T-helper 1 cell treated with Interleukin-12 subunit alpha and Interleukin-12 subunit beta and Interleukin-4 antibody, amounts not matched to agents 30 μg/mL and 1 μg/mL, for 36 hours (primary cell): ENCODE measurements around the gene OR6V1.

ENCODE experiments used
- H3K27ac Mint-ChIP-seq: one replicate; pipeline ENCODE4 v1.8.0; 2021; ENCODE audit warnings: mild to moderate bottlenecking, mixed read lengths
- H3K27me3 Mint-ChIP-seq: one replicate; pipeline ENCODE4 v1.8.0; 2021; ENCODE audit warnings: low read depth, mixed read lengths
- H3K36me3 Mint-ChIP-seq: one replicate; pipeline ENCODE4 v1.8.0; 2021; ENCODE audit warnings: low read depth, mixed read lengths
- H3K4me1 Mint-ChIP-seq: one replicate; pipeline ENCODE4 v1.8.0; 2021; ENCODE audit warnings: low read depth, mixed read lengths
- H3K4me3 Mint-ChIP-seq: one replicate; pipeline ENCODE4 v1.8.0; 2021; ENCODE audit warnings: mild to moderate bottlenecking, moderate library complexity, mixed read lengths
- H3K9me3 Mint-ChIP-seq: one replicate; pipeline ENCODE4 v1.8.0; 2021; ENCODE audit warnings: mixed read lengths

Gene OR6V1, protein sequence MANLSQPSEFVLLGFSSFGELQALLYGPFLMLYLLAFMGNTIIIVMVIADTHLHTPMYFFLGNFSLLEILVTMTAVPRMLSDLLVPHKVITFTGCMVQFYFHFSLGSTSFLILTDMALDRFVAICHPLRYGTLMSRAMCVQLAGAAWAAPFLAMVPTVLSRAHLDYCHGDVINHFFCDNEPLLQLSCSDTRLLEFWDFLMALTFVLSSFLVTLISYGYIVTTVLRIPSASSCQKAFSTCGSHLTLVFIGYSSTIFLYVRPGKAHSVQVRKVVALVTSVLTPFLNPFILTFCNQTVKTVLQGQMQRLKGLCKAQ

DNA sequence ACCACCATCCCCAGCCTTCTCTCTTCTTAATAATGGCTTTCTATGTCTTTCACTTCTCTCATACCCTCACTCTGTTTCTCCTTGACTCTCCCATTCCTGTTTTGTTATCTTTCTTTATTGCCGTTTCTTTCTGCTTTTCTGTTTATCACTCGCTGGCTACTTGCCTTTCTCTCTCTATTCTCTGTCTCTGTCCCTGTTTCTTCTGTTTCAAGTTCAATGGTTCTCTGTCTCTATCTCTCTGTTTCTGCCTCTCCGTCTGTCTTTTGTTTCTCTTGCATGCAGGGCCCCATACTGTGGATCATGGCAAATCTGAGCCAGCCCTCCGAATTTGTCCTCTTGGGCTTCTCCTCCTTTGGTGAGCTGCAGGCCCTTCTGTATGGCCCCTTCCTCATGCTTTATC lies at the start of gene OR6V1:
OR6V1 (plus strand) TSS at position 301 of the 400 bp plus-strand sequence; CDS start at position 301, 0 bp downstream.
- H3K27me3 Mint-ChIP-seq, result peaks cover 1% of the 10 kb centered on the region
- H3K9me3 Mint-ChIP-seq, result no peaks in the 10 kb centered on the region
- H3K4me1 Mint-ChIP-seq, result no peaks in the 10 kb centered on the region
- H3K27ac Mint-ChIP-seq, result no peak within 1 kb of the TSS
- no peaks in the 10 kb centered on the region for H3K36me3 Mint-ChIP-seq
- H3K4me3 Mint-ChIP-seq, result no peak within 1 kb of the TSS

DNA sequence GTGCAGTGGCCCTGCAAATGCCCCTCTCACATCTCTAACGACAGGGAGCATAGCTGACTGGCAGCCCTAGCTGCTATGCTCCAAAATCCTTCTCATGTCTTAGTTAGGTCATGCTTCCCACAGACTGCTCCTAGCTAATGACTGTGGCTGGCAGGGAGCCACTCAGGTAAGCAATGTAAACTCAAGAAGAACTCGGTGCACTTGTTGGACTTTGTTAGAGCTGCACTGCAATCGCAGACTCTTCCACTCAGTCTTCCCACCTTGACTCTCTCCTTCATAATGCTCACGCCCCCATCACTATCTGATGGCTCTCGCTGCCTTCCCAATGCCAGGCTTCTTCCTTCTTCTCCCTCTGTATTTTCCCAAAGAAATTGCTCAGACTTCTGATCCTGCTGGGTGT lies 49.2 kb upstream of the OR6V1 start:
- Mint-ChIP-seq H3K36me3 (peaks cover 2% of the 10 kb centered on the region), H3K4me1 (peaks cover 7% of the 10 kb centered on the region), H3K27me3 (peaks cover 17% of the 10 kb centered on the region), H3K27ac (no peak overlapping the region), H3K4me3 (peak overlapping the region; percentile 79), H3K9me3 (no peaks in the 10 kb centered on the region)

- Mint-ChIP-seq H3K4me1 (peaks cover 8% of the 10 kb centered on the region), H3K4me3 (peak overlapping the region; percentile 79), H3K27me3 (peaks cover 20% of the 10 kb centered on the region), H3K36me3 (peaks cover 2% of the 10 kb centered on the region), H3K9me3 (no peaks in the 10 kb centered on the region), H3K27ac (no peak overlapping the region)
Measured at GRCh38 chr7:143003393-143004051, 48.6 kb upstream of the OR6V1 start.

DNA sequence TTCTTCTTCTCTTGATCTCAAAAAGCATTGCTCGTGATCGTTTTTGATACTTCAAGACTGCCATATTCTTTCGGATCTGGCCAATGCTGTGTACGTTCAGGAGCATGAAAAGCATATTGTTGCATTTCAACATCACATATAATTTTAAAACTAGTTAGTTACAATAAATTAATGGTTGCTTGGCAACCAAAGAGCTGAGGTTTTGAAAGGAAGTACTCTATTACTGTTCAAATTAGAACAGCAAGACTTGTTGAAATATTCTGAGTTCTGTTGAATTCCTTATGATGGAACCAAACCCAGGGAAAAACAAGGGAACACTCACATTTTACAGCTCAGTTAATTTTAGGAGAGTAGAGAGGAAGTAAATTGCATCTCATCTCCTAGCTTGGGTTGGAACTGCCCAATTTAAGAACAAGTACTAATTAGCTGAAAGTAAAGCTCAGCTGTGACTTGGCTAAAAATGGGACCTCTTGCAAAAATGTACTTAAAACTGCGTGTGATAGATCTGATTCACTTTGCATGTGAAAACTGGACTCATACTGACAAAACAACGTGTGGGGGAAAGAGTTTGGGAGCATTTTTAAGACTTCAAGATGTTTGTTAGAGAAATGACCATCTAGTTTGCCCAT lies 46.4 kb upstream of the OR6V1 start:
- H3K4me1 Mint-ChIP-seq, result peaks cover 8% of the 10 kb centered on the region
- peaks cover 2% of the 10 kb centered on the region for H3K36me3 Mint-ChIP-seq
- H3K27me3 Mint-ChIP-seq, result peaks cover 20% of the 10 kb centered on the region
- H3K4me3 Mint-ChIP-seq, result no peak overlapping the region
- no peaks in the 10 kb centered on the region for H3K9me3 Mint-ChIP-seq
- no peak overlapping the region for H3K27ac Mint-ChIP-seq

GRCh38 chr7:143008007-143008901 lies 43.9 kb upstream of the OR6V1 start:
- Mint-ChIP-seq H3K27ac (no peak overlapping the region), H3K36me3 (peaks cover 1% of the 10 kb centered on the region), H3K4me1 (peaks cover 3% of the 10 kb centered on the region), H3K4me3 (no peak overlapping the region), H3K9me3 (no peaks in the 10 kb centered on the region), H3K27me3 (peaks cover 19% of the 10 kb centered on the region)

- peaks cover 11% of the 10 kb centered on the region for H3K27me3 Mint-ChIP-seq
- peaks cover 2% of the 10 kb centered on the region for H3K4me1 Mint-ChIP-seq
- no peak overlapping the region for H3K27ac Mint-ChIP-seq
- H3K4me3 Mint-ChIP-seq, result no peak overlapping the region
- H3K9me3 Mint-ChIP-seq, result no peaks in the 10 kb centered on the region
- H3K36me3 Mint-ChIP-seq, result no peaks in the 10 kb centered on the region
Measured at GRCh38 chr7:143012001-143012400, 40.1 kb upstream of the OR6V1 start.

GRCh38 chr7:143012409-143012808 lies 39.7 kb upstream of the OR6V1 start:
- H3K4me1 Mint-ChIP-seq, result peaks cover 2% of the 10 kb centered on the region
- peaks cover 11% of the 10 kb centered on the region for H3K27me3 Mint-ChIP-seq
- no peaks in the 10 kb centered on the region for H3K9me3 Mint-ChIP-seq
- no peak overlapping the region for H3K4me3 Mint-ChIP-seq
- no peak overlapping the region for H3K27ac Mint-ChIP-seq
- no peaks in the 10 kb centered on the region for H3K36me3 Mint-ChIP-seq

DNA sequence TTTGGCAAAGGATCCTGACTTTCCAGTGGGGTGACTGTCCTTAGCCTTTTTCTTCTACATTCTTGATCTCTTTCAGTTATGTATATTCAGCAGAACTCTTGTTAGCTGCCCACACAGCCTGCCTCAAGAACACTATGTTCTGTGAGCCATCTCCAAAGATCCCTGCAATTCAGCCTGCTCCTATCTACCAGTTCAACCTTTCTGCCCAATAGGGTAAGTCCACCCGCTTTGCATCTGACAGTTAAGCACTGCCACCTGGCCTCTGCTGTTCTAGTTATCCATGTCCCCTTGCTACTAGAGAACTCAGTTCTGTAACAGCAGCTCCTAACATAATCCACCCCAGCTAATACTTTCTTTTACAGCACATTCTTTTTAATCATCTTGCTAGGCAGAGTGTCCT lies 38.7 kb upstream of the OR6V1 start:
- H3K4me1 Mint-ChIP-seq, result no peaks in the 10 kb centered on the region
- H3K9me3 Mint-ChIP-seq, result no peaks in the 10 kb centered on the region
- H3K27me3 Mint-ChIP-seq, result peaks cover 6% of the 10 kb centered on the region
- H3K27ac Mint-ChIP-seq, result no peak overlapping the region
- H3K36me3 Mint-ChIP-seq, result no peaks in the 10 kb centered on the region
- no peak overlapping the region for H3K4me3 Mint-ChIP-seq

- H3K4me3 Mint-ChIP-seq, result no peak overlapping the region
- peaks cover 8% of the 10 kb centered on the region for H3K27me3 Mint-ChIP-seq
- no peaks in the 10 kb centered on the region for H3K36me3 Mint-ChIP-seq
- no peaks in the 10 kb centered on the region for H3K9me3 Mint-ChIP-seq
- H3K4me1 Mint-ChIP-seq, result no peaks in the 10 kb centered on the region
- no peak overlapping the region for H3K27ac Mint-ChIP-seq
Measured at GRCh38 chr7:143013893-143014292, 38.2 kb upstream of the OR6V1 start.

- H3K27me3 Mint-ChIP-seq, result peaks cover 14% of the 10 kb centered on the region
- no peaks in the 10 kb centered on the region for H3K4me1 Mint-ChIP-seq
- H3K27ac Mint-ChIP-seq, result no peak overlapping the region
- H3K36me3 Mint-ChIP-seq, result no peaks in the 10 kb centered on the region
- no peaks in the 10 kb centered on the region for H3K9me3 Mint-ChIP-seq
- H3K4me3 Mint-ChIP-seq, result no peak overlapping the region
Measured at GRCh38 chr7:143015084-143015483, 37.1 kb upstream of the OR6V1 start.

GRCh38 chr7:143015926-143016490 lies 36.1 kb upstream of the OR6V1 start:
- Mint-ChIP-seq H3K27ac (no peak overlapping the region), H3K27me3 (peaks cover 15% of the 10 kb centered on the region), H3K4me3 (no peak overlapping the region), H3K4me1 (no peaks in the 10 kb centered on the region), H3K36me3 (no peaks in the 10 kb centered on the region), H3K9me3 (no peaks in the 10 kb centered on the region)

DNA sequence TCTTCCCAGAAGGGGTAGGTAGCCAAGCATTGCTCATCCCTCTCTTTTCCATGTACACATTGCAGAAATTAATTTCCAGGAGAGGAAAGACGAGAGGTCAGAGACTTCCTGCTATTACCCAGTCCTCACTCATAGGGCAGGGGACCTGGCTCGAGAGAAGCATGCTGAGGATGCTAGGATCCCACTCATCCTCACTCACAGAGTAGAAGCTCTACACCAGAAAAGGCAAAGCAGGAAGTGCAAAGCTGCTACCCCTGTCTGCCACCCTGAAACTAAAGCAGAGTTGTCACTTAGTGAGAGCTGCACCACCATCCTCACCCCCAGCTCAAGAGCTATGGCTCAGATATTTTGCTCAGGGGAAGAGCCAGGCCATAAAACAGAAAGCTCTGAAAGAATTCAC lies 35.1 kb upstream of the OR6V1 start:
- Mint-ChIP-seq H3K36me3 (no peaks in the 10 kb centered on the region), H3K9me3 (no peaks in the 10 kb centered on the region), H3K27ac (no peak overlapping the region), H3K4me1 (no peaks in the 10 kb centered on the region), H3K4me3 (no peak overlapping the region), H3K27me3 (peaks cover 18% of the 10 kb centered on the region)

- no peaks in the 10 kb centered on the region for H3K36me3 Mint-ChIP-seq
- H3K9me3 Mint-ChIP-seq, result no peaks in the 10 kb centered on the region
- peaks cover 18% of the 10 kb centered on the region for H3K27me3 Mint-ChIP-seq
- no peak overlapping the region for H3K4me3 Mint-ChIP-seq
- H3K27ac Mint-ChIP-seq, result no peak overlapping the region
- H3K4me1 Mint-ChIP-seq, result no peaks in the 10 kb centered on the region
Measured at GRCh38 chr7:143018931-143019330, 33.2 kb upstream of the OR6V1 start.

- Mint-ChIP-seq H3K4me1 (no peaks in the 10 kb centered on the region), H3K27ac (no peak overlapping the region), H3K4me3 (no peak overlapping the region), H3K27me3 (peaks cover 22% of the 10 kb centered on the region), H3K9me3 (no peaks in the 10 kb centered on the region), H3K36me3 (no peaks in the 10 kb centered on the region)
Measured at GRCh38 chr7:143023047-143023446, 29.1 kb upstream of the OR6V1 start.
